AG04450 (cell line): ENCODE results near the gene ENTREP3. TPM values are rescaled to one million over a fixed set of nuclear protein-coding genes. Genes with fewer than 3 reads are reported as not detected.

ENCODE experiments used
- CTCF ChIA-PET: fragments of 300-600, 350-600 bp; formaldehyde crosslinking; extraction: SDS; loops from one replicate; lab custom pipeline; 2022; ENCODE audit warnings: antibody characterized with exemption, inconsistent platforms; lab: Charles Lee
- POLR2A ChIA-PET: fragments of 350-600 bp; formaldehyde crosslinking; extraction: SDS; loops from one replicate; lab custom pipeline; 2021; ENCODE audit warnings: antibody characterized with exemption, inconsistent platforms; lab: Yijun Ruan, JAX
- DNase-seq: peaks from one replicate; pipeline ENCODE4 v3.0.0-alpha.2; 2011; ENCODE audit warnings: low read depth, low spot score
- H3K27ac ChIP-seq: one replicate; pipeline ENCODE4 v1.5.1; 2012; ENCODE audit warnings: low read depth, low read length, control low read depth
- H3K27me3 ChIP-seq: one replicate; pipeline ENCODE4 v1.6.0; 2012; ENCODE audit warnings: low read length; ENCODE audit not compliant: control insufficient read depth, insufficient read depth
- H3K4me3 ChIP-seq: 2 replicates; pipeline ENCODE4 v1.5.1; 2011; ENCODE audit warnings: mild to moderate bottlenecking, low read depth, low read length, control low read depth
- H3K9me3 ChIP-seq: 2 replicates; pipeline ENCODE4 v1.5.1; 2012; ENCODE audit warnings: low read length; ENCODE audit not compliant: control insufficient read depth, insufficient read depth
- polyA plus RNA-seq: library from polyadenylated mRNA; depleted of rRNA; stranded (reverse); fragments of >200 nt; gene quantifications from 2 replicates; pipeline ENCODE4 v1.2.3, GENCODE V29; 2011
- TF ChIP-seq, protein P1 (sequence below): IDR thresholded peaks from 2 replicates; pipeline ENCODE4 v1.5.1; 2011; ENCODE audit warnings: low read depth, low read length, control low read depth, inconsistent platforms

Gene ENTREP3
- polyA plus RNA-seq, 1 experiment, result 10.2 TPM

DNA sequence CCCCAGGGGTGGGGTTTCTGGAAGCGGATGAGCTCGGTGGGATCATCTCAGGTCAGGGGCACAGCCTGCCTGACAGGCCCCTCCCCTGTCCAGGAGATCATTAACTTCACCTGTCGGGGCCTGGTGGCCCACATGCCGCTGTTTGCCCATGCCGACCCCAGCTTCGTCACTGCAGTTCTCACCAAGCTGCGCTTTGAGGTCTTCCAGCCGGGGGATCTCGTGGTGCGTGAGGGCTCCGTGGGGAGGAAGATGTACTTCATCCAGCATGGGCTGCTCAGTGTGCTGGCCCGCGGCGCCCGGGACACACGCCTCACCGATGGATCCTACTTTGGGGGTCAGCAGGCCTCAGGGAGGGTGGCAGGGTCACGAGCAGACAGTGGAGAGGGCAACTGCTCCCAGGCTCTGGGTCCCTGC is 30.4 kb upstream of the ENTREP3 start:
- TF ChIP-seq, protein P1, sequence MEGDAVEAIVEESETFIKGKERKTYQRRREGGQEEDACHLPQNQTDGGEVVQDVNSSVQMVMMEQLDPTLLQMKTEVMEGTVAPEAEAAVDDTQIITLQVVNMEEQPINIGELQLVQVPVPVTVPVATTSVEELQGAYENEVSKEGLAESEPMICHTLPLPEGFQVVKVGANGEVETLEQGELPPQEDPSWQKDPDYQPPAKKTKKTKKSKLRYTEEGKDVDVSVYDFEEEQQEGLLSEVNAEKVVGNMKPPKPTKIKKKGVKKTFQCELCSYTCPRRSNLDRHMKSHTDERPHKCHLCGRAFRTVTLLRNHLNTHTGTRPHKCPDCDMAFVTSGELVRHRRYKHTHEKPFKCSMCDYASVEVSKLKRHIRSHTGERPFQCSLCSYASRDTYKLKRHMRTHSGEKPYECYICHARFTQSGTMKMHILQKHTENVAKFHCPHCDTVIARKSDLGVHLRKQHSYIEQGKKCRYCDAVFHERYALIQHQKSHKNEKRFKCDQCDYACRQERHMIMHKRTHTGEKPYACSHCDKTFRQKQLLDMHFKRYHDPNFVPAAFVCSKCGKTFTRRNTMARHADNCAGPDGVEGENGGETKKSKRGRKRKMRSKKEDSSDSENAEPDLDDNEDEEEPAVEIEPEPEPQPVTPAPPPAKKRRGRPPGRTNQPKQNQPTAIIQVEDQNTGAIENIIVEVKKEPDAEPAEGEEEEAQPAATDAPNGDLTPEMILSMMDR, result no peak
- ChIA-PET POLR2A (no interaction called here), CTCF (no interaction called here)

DNA sequence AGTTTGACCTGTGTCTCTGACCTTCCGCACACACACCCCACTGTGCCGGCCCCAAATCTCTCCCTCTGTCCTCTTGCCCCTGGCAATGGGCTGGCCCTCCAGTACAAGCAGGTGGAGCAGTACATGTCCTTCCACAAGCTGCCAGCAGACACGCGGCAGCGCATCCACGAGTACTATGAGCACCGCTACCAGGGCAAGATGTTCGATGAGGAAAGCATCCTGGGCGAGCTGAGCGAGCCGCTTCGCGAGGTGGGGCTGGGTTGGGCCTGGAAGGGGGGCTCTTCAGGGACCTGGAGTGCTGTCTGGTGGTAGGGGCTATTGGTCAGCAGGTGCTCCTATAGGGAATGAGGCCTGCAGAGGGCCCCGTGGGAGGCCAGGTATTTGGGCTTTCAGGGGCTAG is 29.8 kb upstream of the ENTREP3 start:
- TF ChIP-seq, protein P1, result no peak
- H3K9me3 ChIP-seq, result no peaks in the 10 kb centered on the region
- H3K27ac ChIP-seq, result no peak overlapping the region
- POLR2A ChIA-PET, result no interaction called here
- CTCF ChIA-PET, result no interaction called here
- H3K27me3 ChIP-seq, result no peaks in the 10 kb centered on the region
- DNase-seq, result no peak
- H3K4me3 ChIP-seq, result no peak overlapping the region

More for the DNA sequence above, 30.4 kb upstream of the ENTREP3 start:
- H3K9me3 ChIP-seq, result no peaks in the 10 kb centered on the region
- no peak overlapping the region for H3K4me3 ChIP-seq
- no peak overlapping the region for H3K27ac ChIP-seq
- no peak for DNase-seq
- H3K27me3 ChIP-seq, result no peaks in the 10 kb centered on the region

DNA sequence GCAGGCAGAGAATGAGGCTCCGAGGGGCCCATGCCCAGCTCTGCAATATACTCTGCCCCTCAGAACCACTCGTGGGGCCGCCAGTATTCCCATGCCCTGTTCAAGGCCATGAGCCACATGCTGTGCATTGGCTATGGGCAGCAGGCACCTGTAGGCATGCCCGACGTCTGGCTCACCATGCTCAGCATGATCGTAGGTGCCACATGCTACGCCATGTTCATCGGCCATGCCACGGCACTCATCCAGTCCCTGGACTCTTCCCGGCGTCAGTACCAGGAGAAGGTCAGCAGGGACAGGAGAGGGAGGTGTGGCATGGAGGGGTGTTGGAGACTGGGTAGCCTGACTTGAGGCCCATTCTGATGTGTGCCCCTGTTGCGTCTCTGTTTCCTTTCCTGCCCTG is 29.2 kb upstream of the ENTREP3 start:
- TF ChIP-seq, protein P1, result no peak
- POLR2A ChIA-PET, result no interaction called here
- Histone ChIP-seq H3K4me3 (no peak overlapping the region), H3K27me3 (no peaks in the 10 kb centered on the region), H3K9me3 (no peaks in the 10 kb centered on the region), H3K27ac (no peak overlapping the region)
- CTCF ChIA-PET, result no interaction called here
- no peak for DNase-seq

DNA sequence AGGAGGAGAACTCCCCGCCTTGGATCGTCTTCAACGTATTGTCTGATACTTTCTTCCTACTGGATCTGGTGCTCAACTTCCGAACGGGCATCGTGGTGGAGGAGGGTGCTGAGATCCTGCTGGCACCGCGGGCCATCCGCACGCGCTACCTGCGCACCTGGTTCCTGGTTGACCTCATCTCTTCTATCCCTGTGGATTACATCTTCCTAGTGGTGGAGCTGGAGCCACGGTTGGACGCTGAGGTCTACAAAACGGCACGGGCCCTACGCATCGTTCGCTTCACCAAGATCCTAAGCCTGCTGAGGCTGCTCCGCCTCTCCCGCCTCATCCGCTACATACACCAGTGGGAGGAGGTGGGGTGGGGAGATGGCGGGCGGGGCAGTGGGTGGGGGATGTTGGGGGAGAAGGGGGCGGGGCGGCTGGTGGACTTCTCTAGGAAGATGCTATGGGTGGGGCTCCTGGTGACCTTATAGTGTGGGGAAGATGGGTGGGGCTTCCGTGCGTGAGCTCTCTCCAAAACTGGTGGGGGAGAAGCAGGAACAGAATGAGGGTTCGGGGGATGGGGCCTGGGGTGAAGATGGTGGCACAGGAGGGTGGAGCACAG is 27.3 kb upstream of the ENTREP3 start:
- H3K9me3 ChIP-seq, result no peaks in the 10 kb centered on the region
- CTCF ChIA-PET, result interaction anchor here (0.8 to 1.5 kb wide), 2 partner anchors 32 kb away, joined by 3 to 4 read pairs; no protein-coding TSS in a partner anchor
- POLR2A ChIA-PET, result no interaction called here
- H3K4me3 ChIP-seq, result no peak overlapping the region
- TF ChIP-seq, protein P1, result no peak
- H3K27me3 ChIP-seq, result no peaks in the 10 kb centered on the region
- H3K27ac ChIP-seq, result no peak overlapping the region
- no peak for DNase-seq

DNA sequence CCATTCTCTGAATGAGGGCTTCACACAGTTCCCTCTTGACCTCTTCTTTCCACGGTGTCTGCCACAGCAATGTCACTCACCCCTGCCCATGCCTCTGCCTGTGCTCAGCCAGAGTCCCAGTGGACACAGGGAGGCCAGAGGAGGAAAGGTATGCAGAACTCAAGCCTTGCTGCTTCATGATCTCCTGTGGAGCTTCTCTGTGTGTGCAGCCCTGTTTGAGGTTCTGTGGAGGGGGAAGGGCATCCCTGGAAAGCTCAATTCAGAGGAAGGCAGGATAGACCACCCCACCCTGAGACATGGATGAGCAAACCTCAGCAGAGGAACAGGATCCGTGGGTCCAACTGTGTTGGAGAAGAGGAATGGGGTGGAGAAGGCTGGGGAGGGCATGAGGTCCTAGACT is 24.0 kb upstream of the ENTREP3 start:
- POLR2A ChIA-PET, result no interaction called here
- DNase-seq, result no peak
- H3K4me3 ChIP-seq, result no peak overlapping the region
- no peak overlapping the region for H3K27ac ChIP-seq
- H3K27me3 ChIP-seq, result no peaks in the 10 kb centered on the region
- H3K9me3 ChIP-seq, result no peaks in the 10 kb centered on the region
- TF ChIP-seq, protein P1, result no peak
- CTCF ChIA-PET, result interaction anchor here (2.1 kb wide), 1 partner anchor 29 kb away, joined by 7 read pairs; no protein-coding TSS in a partner anchor
